ENCODE measurements around the gene SNX33.

Gene SNX33

DNA sequence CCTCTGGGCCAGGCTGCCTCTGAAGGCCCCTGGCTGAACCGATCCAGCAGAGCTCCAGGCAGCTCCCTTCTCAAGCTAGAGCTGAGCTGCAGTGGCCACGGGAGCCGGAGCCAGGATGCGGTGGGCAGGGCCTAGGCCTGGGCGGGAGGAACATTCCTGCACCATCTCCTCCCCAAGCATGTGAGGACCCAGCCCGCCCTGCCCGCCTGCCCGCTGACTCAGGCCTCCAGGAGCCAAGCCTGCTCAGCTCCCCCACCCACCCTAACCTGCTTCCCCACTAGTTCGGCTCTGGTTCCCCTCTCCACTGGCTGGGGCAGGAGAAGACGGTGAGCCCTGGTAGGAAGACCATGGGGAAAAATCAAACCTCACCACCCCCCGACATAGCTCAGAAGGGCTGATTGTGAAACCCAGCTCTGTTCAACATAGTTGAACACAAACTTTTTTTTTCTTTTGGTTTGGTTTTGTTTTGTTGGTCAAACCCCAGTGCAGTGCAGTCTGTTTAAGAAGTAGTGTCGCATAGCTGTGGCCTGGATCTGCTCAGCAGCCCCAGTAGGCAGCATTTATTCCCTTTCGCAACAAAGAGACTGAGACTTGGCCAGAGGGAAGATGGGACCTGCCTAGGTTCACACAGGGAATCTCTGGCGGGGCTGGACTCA lies 13.5 kb downstream of the SNX33 start:
- H2AFZ ChIP-seq (ENCODE audit: low read depth, low read length): no peak overlapping the region
- no peaks in the 10 kb centered on the region for H3K79me2 ChIP-seq (ENCODE audit: insufficient read depth, low read length)
- H3K27ac ChIP-seq (ENCODE audit: low read length): no peak overlapping the region
- H4K20me1 ChIP-seq (ENCODE audit: insufficient read depth, low read length): no peaks in the 10 kb centered on the region
- DNase-seq (no peak), ATAC-seq (ENCODE audit: insufficient read depth, low read depth) (no peak)
- H3K4me2 ChIP-seq (ENCODE audit: insufficient read depth, low read length): no peak overlapping the region
- no peak overlapping the region for H3K4me3 ChIP-seq (ENCODE audit: low read depth in 1 of 2, low read length in 2 of 2)
- no peaks in the 10 kb centered on the region for H3K27me3 ChIP-seq (ENCODE audit: insufficient read depth, low read length, poor library complexity)
- H3K9ac ChIP-seq (ENCODE audit: low read depth, low read length): no peak overlapping the region
- H3K9me3 ChIP-seq (ENCODE audit: insufficient read depth, low read length, severe bottlenecking): no peaks in the 10 kb centered on the region
- no peaks in the 10 kb centered on the region for H3K4me1 ChIP-seq (ENCODE audit: insufficient read depth, low read length)
- no peaks in the 10 kb centered on the region for H3K36me3 ChIP-seq (ENCODE audit: insufficient read depth, low read length)
- TF ChIP-seq, protein P1, sequence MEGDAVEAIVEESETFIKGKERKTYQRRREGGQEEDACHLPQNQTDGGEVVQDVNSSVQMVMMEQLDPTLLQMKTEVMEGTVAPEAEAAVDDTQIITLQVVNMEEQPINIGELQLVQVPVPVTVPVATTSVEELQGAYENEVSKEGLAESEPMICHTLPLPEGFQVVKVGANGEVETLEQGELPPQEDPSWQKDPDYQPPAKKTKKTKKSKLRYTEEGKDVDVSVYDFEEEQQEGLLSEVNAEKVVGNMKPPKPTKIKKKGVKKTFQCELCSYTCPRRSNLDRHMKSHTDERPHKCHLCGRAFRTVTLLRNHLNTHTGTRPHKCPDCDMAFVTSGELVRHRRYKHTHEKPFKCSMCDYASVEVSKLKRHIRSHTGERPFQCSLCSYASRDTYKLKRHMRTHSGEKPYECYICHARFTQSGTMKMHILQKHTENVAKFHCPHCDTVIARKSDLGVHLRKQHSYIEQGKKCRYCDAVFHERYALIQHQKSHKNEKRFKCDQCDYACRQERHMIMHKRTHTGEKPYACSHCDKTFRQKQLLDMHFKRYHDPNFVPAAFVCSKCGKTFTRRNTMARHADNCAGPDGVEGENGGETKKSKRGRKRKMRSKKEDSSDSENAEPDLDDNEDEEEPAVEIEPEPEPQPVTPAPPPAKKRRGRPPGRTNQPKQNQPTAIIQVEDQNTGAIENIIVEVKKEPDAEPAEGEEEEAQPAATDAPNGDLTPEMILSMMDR (IDR thresholded peaks at IDR 0.05; ENCODE audit: borderline replicate concordance, extremely low read depth, low read length, poor library complexity, severe bottlenecking): no peak
- TF ChIP-seq EZH2 (IDR thresholded peaks at IDR 0.05; ENCODE audit: borderline replicate concordance, low read depth, low read length, severe bottlenecking): no peak

DNA sequence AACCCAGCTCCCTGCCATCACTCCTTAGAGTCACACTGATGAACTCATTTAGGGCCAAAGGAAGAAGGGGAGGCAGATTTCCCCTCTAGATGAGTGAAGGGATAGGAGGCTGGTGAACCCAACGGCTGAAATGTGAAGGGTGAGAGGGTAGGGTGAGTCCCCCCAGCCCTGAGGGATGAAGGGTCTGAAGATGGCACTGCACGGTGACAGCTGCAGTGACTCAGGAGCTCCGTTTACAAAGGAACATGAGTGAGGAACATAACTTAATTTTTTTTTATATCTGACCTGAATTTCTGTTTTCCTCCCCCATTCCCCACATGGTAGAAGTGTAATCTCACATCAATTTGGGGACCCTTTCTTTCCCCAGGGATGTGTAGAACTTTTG lies 14.0 kb downstream of the SNX33 start:
- TF ChIP-seq EZH2 (IDR thresholded peaks at IDR 0.05; ENCODE audit: borderline replicate concordance, low read depth, low read length, severe bottlenecking): no peak
- TF ChIP-seq, protein P1 (IDR thresholded peaks at IDR 0.05; ENCODE audit: borderline replicate concordance, extremely low read depth, low read length, poor library complexity, severe bottlenecking): no peak
- H3K4me2 ChIP-seq (ENCODE audit: insufficient read depth, low read length): no peak overlapping the region
- H3K4me3 ChIP-seq (ENCODE audit: low read depth in 1 of 2, low read length in 2 of 2): no peak overlapping the region
- no peak overlapping the region for H2AFZ ChIP-seq (ENCODE audit: low read depth, low read length)
- H3K27ac ChIP-seq (ENCODE audit: low read length): no peak overlapping the region
- H3K27me3 ChIP-seq (ENCODE audit: insufficient read depth, low read length, poor library complexity): no peaks in the 10 kb centered on the region
- no peaks in the 10 kb centered on the region for H3K36me3 ChIP-seq (ENCODE audit: insufficient read depth, low read length)
- DNase-seq (no peak), ATAC-seq (ENCODE audit: insufficient read depth, low read depth) (no peak)
- no peaks in the 10 kb centered on the region for H3K9me3 ChIP-seq (ENCODE audit: insufficient read depth, low read length, severe bottlenecking)
- no peaks in the 10 kb centered on the region for H4K20me1 ChIP-seq (ENCODE audit: insufficient read depth, low read length)
- H3K9ac ChIP-seq (ENCODE audit: low read depth, low read length): no peak overlapping the region
- H3K4me1 ChIP-seq (ENCODE audit: insufficient read depth, low read length): no peaks in the 10 kb centered on the region
- no peaks in the 10 kb centered on the region for H3K79me2 ChIP-seq (ENCODE audit: insufficient read depth, low read length)

DNA sequence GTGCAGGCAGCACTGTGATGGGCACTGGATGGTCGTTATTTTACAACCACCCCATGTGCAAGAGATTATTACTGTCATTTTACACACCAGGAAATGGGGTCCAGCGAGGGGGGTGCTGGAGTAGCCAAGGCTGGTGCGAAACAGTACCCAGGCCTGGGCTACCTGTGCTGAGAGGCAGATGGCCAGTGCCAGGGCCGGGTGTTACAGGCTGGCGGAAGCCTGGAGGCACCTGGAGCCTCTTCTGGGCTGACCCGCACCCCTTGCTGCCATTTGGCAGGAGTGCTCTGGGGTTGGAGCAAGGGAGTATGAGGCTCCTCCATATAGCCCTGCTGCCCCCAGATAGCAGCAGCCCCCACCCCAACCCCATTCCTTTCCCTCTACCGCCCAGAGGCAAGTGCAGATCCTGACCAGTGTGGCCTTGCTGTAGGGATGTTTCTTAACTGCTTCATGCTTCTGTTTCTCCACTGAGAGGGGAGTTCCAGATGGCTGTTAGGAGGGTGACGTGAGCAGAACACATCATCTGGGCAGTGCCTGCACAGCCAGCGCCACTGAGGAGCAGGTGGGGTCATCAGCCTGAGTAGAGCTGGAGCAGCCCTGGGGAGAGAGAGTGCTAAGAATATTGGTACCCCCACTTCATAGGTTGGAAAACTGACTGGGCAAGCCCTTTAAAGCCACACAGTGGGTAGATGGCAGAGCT lies 15.3 kb downstream of the SNX33 start:
- no peak overlapping the region for H3K27ac ChIP-seq (ENCODE audit: low read length)
- no peaks in the 10 kb centered on the region for H3K4me1 ChIP-seq (ENCODE audit: insufficient read depth, low read length)
- H3K4me3 ChIP-seq (ENCODE audit: low read depth in 1 of 2, low read length in 2 of 2): no peak overlapping the region
- no peaks in the 10 kb centered on the region for H3K9me3 ChIP-seq (ENCODE audit: insufficient read depth, low read length, severe bottlenecking)
- H3K27me3 ChIP-seq (ENCODE audit: insufficient read depth, low read length, poor library complexity): no peaks in the 10 kb centered on the region
- no peaks in the 10 kb centered on the region for H3K79me2 ChIP-seq (ENCODE audit: insufficient read depth, low read length)
- TF ChIP-seq, protein P1 (IDR thresholded peaks at IDR 0.05; ENCODE audit: borderline replicate concordance, extremely low read depth, low read length, poor library complexity, severe bottlenecking): no peak
- TF ChIP-seq EZH2 (IDR thresholded peaks at IDR 0.05; ENCODE audit: borderline replicate concordance, low read depth, low read length, severe bottlenecking): no peak
- no peak overlapping the region for H3K9ac ChIP-seq (ENCODE audit: low read depth, low read length)
- H4K20me1 ChIP-seq (ENCODE audit: insufficient read depth, low read length): no peaks in the 10 kb centered on the region
- no peak overlapping the region for H2AFZ ChIP-seq (ENCODE audit: low read depth, low read length)
- ATAC-seq (ENCODE audit: insufficient read depth, low read depth) (no peak), DNase-seq (no peak)
- no peak overlapping the region for H3K4me2 ChIP-seq (ENCODE audit: insufficient read depth, low read length)
- H3K36me3 ChIP-seq (ENCODE audit: insufficient read depth, low read length): no peaks in the 10 kb centered on the region
